Breast epithelium (tissue), 4 donors: Measurements from ENCODE around the gene CIBAR2. TPM values are rescaled to one million over a fixed set of nuclear protein-coding genes. Genes with fewer than 3 reads are reported as not detected.
"Not testable (repeated sequence)": the region's sequence is repeated elsewhere in the genome, so short reads cannot be mapped to it uniquely, and the experiment has no call there.

Experiments
- DNase-seq, 2 donors: peaks; one replicate each; pipeline ENCODE4 v3.0.0-alpha.2; 2019; ENCODE audit warnings: low spot score in 2 of 2
- H3K27ac ChIP-seq, 2 donors: fragments of 200-600 bp; sonication (generic) in 1 of 2; one replicate each; pipeline ENCODE4 v1.5.1; 2016 to 2019; ENCODE audit warnings: mild to moderate bottlenecking in 1 of 2
- H3K27me3 ChIP-seq, 2 donors: fragments of 200-600 bp; sonication (generic) in 1 of 2; one replicate each; pipeline versions ENCODE4 v1.5.1 to v1.6.0; 2017 to 2019; ENCODE audit warnings: control low read depth in 1 of 2, mild to moderate bottlenecking in 1 of 2
- H3K36me3 ChIP-seq: fragments of 200-600 bp; one replicate; pipeline ENCODE4 v1.5.1; 2019
- H3K4me1 ChIP-seq, 2 donors: fragments of 200-600 bp; sonication (generic); one replicate each; pipeline ENCODE4 v1.5.1; 2016 to 2019; ENCODE audit warnings: control low read depth in 1 of 2
- H3K4me3 ChIP-seq, 3 donors: fragments of 200-600 bp; sonication (generic); 1 replicate in 2 of 3; 2 replicates in 1 of 3; pipeline ENCODE4 v1.5.1; 2016 to 2019; ENCODE audit warnings: mild to moderate bottlenecking in 3 of 3, moderate library complexity in 2 of 3
- H3K9me3 ChIP-seq, 2 donors: fragments of 200-600 bp; sonication (generic) in 1 of 2; one replicate each; pipeline ENCODE4 v1.5.1; 2016 to 2019; ENCODE audit warnings: control low read depth in 1 of 2
- CTCF ChIP-seq, 3 donors: fragments of 450-650 bp; IDR thresholded peaks; one replicate each; pipeline ENCODE4 v1.5.1; 2016 to 2017; ENCODE audit warnings: antibody characterized with exemption in 3 of 3, mild to moderate bottlenecking in 3 of 3, moderate library complexity in 3 of 3
- POLR2A ChIP-seq: fragments of 450-650 bp; IDR thresholded peaks from one replicate; pipeline ENCODE4 v1.6.1; 2016; ENCODE audit warnings: antibody characterized with exemption, mild to moderate bottlenecking, moderate library complexity
- POLR2AphosphoS5 ChIP-seq, 3 donors: sonication (generic); formaldehyde crosslinking; IDR thresholded peaks; one replicate each; pipeline ENCODE4 v1.6.1; 2017; ENCODE audit warnings: antibody characterized with exemption in 3 of 3
- intact Hi-C: fragments of 100-400 bp; cut with DNase I; formaldehyde crosslinking; loops from one replicate; pipeline ENCODE4 v1.15.1; 2023; ENCODE audit warnings: low total_unique reads
- total RNA-seq, 3 donors: library from RNA; depleted of rRNA; stranded (reverse); fragments of >200 nt; gene quantifications; one replicate each; pipeline ENCODE4 v1.1.0, GENCODE V29; 2016

Gene CIBAR2
- total RNA-seq, 3 donors from 2014 or later, result not detected

GRCh38 chr16:85056211-85056748 is 56.0 kb downstream of the CIBAR2 start:
- H3K4me3 ChIP-seq, result peak overlapping the region in 1 of 3 donors; percentile 57
- no peaks in the 10 kb centered on the region for H3K9me3 ChIP-seq
- no peak for DNase-seq
- no peaks in the 10 kb centered on the region for H3K36me3 ChIP-seq
- peak overlapping the region; percentile 66 to 83 for H3K27ac ChIP-seq
- H3K27me3 ChIP-seq, result no peaks in the 10 kb centered on the region
- TF ChIP-seq POLR2AphosphoS5 (IDR thresholded peaks at IDR 0.05), result no peak
- no peak for TF ChIP-seq CTCF (IDR thresholded peaks at IDR 0.05)
- TF ChIP-seq POLR2A, result no peak
- H3K4me1 ChIP-seq, result peaks cover 0 to 9% of the 10 kb centered on the region in 2 donors
- intact Hi-C loops, result no loop called here

GRCh38 chr16:85055493-85056210 is 56.6 kb downstream of the CIBAR2 start:
- Histone ChIP-seq H3K27me3 (no peaks in the 10 kb centered on the region), H3K36me3 (no peaks in the 10 kb centered on the region), H3K4me1 (peaks cover 0 to 9% of the 10 kb centered on the region in 2 donors), H3K9me3 (no peaks in the 10 kb centered on the region), H3K27ac (peak overlapping the region; percentile 66 to 83), H3K4me3 (peak overlapping the region; percentile 7 to 57 (median 25))
- intact Hi-C loops, result no loop called here
- peak; percentile 64 to 66 for DNase-seq
- TF ChIP-seq POLR2AphosphoS5 (IDR thresholded peaks at IDR 0.05), result peak in 2 of 3 donors; percentile 58 to 64
- TF ChIP-seq POLR2A, result no peak

GRCh38 chr16:85054948-85055492 is 57.3 kb downstream of the CIBAR2 start:
- H3K36me3 ChIP-seq, result no peaks in the 10 kb centered on the region
- no peak for DNase-seq
- TF ChIP-seq POLR2AphosphoS5 (IDR thresholded peaks at IDR 0.05), result no peak
- TF ChIP-seq POLR2A, result no peak
- no peak for TF ChIP-seq CTCF (IDR thresholded peaks at IDR 0.05)
- H3K27me3 ChIP-seq, result no peaks in the 10 kb centered on the region
- intact Hi-C loops, result no loop called here
- peaks cover 0 to 9% of the 10 kb centered on the region in 2 donors for H3K4me1 ChIP-seq
- H3K9me3 ChIP-seq, result no peaks in the 10 kb centered on the region
- H3K4me3 ChIP-seq, result peak overlapping the region; percentile 7 to 57 (median 25)
- H3K27ac ChIP-seq, result peak overlapping the region; percentile 66 to 83

- H3K4me1 ChIP-seq, intact Hi-C loops, H3K9me3 ChIP-seq, DNase-seq, H3K27me3 ChIP-seq, H3K4me3 ChIP-seq, H3K27ac ChIP-seq, H3K36me3 ChIP-seq: not testable (repeated sequence)
Observed at GRCh38 chr16:85054321-85054720, 58.0 kb downstream of the CIBAR2 start.

- TF ChIP-seq POLR2AphosphoS5 (IDR thresholded peaks at IDR 0.05) (no peak), POLR2A (no peak), CTCF (IDR thresholded peaks at IDR 0.05) (no peak)
- Histone ChIP-seq H3K36me3 (no peaks in the 10 kb centered on the region), H3K4me1 (peaks cover 0 to 9% of the 10 kb centered on the region in 2 donors), H3K27ac (no peak overlapping the region), H3K4me3 (no peak overlapping the region), H3K27me3 (no peaks in the 10 kb centered on the region), H3K9me3 (no peaks in the 10 kb centered on the region)
- intact Hi-C loops, result no loop called here
- DNase-seq, result no peak
Observed at GRCh38 chr16:85052536-85052935, 59.7 kb downstream of the CIBAR2 start.

- H3K4me3 ChIP-seq, result no peak overlapping the region
- no peaks in the 10 kb centered on the region for H3K27me3 ChIP-seq
- no peak for TF ChIP-seq POLR2AphosphoS5 (IDR thresholded peaks at IDR 0.05)
- TF ChIP-seq CTCF (IDR thresholded peaks at IDR 0.05), result no peak
- no peak for TF ChIP-seq POLR2A
- intact Hi-C loops, result no loop called here
- H3K9me3 ChIP-seq, result no peaks in the 10 kb centered on the region
- H3K27ac ChIP-seq, result no peak overlapping the region
- no peak for DNase-seq
- H3K4me1 ChIP-seq, result peaks cover 0 to 9% of the 10 kb centered on the region in 2 donors
- H3K36me3 ChIP-seq, result no peaks in the 10 kb centered on the region
Observed at GRCh38 chr16:85051683-85052082, 60.6 kb downstream of the CIBAR2 start.
